OCI-LY7 (cell line): Measurements from ENCODE around the gene CRB2. TPM values are rescaled to one million over a fixed set of nuclear protein-coding genes. Genes with fewer than 3 reads are reported as not detected.

Experiments used
- BruUV-seq: library from RNA; stranded (reverse); fragments of 400-500 nt; replicated peaks from 2 replicates; lab custom pipeline; 2021; lab: Mats Ljungman, UMichigan
- CTCF ChIA-PET: fragments of 300-600 bp; sonication (Branson Sonifier 250); formaldehyde crosslinking; loops from one replicate; lab custom pipeline; 2022; ENCODE audit warnings: antibody characterized with exemption; ENCODE audit not compliant: unreplicated experiment; lab: Charles Lee
- POLR2A ChIA-PET: fragments of 300-600 bp; sonication (Branson Sonifier 250); formaldehyde crosslinking; loops from one replicate; lab custom pipeline; 2022; ENCODE audit warnings: antibody characterized with exemption; lab: Charles Lee
- DNase-seq: peaks from one replicate; pipeline ENCODE4 v3.0.0-alpha.2; 2015; ENCODE audit warnings: low spot score
- H2AFZ ChIP-seq: fragments of 200-600 bp; sonication (generic), shearing (Covaris generic); 2 replicates; pipeline ENCODE4 v1.6.1; 2014; ENCODE audit warnings: mild to moderate bottlenecking, antibody characterized with exemption, low read length, moderate library complexity
- H3K27ac ChIP-seq: fragments of 200-600 bp; sonication (generic); 2 replicates; pipeline ENCODE4 v1.5.1; 2014; ENCODE audit warnings: mixed run types, low read depth, mild to moderate bottlenecking, moderate library complexity, low read length, inconsistent platforms; ENCODE audit not compliant: poor library complexity, severe bottlenecking
- H3K36me3 ChIP-seq: fragments of 200-600 bp; sonication (generic); 2 replicates; pipeline ENCODE4 v1.6.1; 2014; ENCODE audit warnings: mild to moderate bottlenecking, antibody characterized with exemption, low read length, moderate library complexity, mixed read lengths; ENCODE audit not compliant: insufficient read depth
- H3K4me1 ChIP-seq: fragments of 200-600 bp; sonication (generic); 2 replicates; pipeline ENCODE4 v1.5.1; 2014; ENCODE audit warnings: mild to moderate bottlenecking, low read length; ENCODE audit not compliant: insufficient read depth, poor library complexity, severe bottlenecking
- H3K4me2 ChIP-seq: fragments of 200-600 bp; sonication (generic); 2 replicates; pipeline ENCODE4 v1.6.1; 2014; ENCODE audit warnings: mild to moderate bottlenecking, low read length
- H3K4me3 ChIP-seq: fragments of 200-600 bp; sonication (generic); 2 replicates; pipeline ENCODE4 v1.5.1; 2014; ENCODE audit warnings: mild to moderate bottlenecking, low read depth, low read length; ENCODE audit not compliant: poor library complexity, severe bottlenecking
- H3K79me2 ChIP-seq: fragments of 200-600 bp; sonication (generic); 2 replicates; pipeline ENCODE4 v1.6.1; 2016; ENCODE audit warnings: low read depth, mild to moderate bottlenecking, low read length, moderate library complexity, mixed read lengths; ENCODE audit not compliant: insufficient read depth
- H3K9me2 ChIP-seq: fragments of 200-600 bp; sonication (generic); 2 replicates; pipeline ENCODE4 v1.6.1; 2016; ENCODE audit warnings: mild to moderate bottlenecking, low read length, mixed read lengths; ENCODE audit not compliant: insufficient read depth
- H3K9me3 ChIP-seq: fragments of 200-600 bp; sonication (generic); 2 replicates; pipeline ENCODE4 v1.6.1; 2014; ENCODE audit warnings: mild to moderate bottlenecking, mixed run types, low read length, mixed read lengths
- H4K20me1 ChIP-seq: fragments of 200-600 bp; sonication (generic); 2 replicates; pipeline ENCODE4 v1.6.1; 2014; ENCODE audit warnings: mild to moderate bottlenecking, antibody characterized with exemption, low read length, moderate library complexity, mixed read lengths; ENCODE audit not compliant: insufficient read depth
- EZH2phosphoT487 ChIP-seq: fragments of 200-600 bp; sonication (generic); IDR thresholded peaks from 2 replicates; pipeline ENCODE4 v1.6.1; 2018; ENCODE audit warnings: low read depth, borderline replicate concordance, mild to moderate bottlenecking, mixed run types, antibody characterized with exemption, low read length, moderate library complexity, mixed read lengths
- intact Hi-C: fragments of 100-400 bp; cut with micrococcal nuclease; formaldehyde crosslinking; loops from one replicate; pipeline ENCODE4 v1.10.0; 2022; ENCODE audit not compliant: unreplicated experiment
- total RNA-seq, 2 experiments: library from RNA; depleted of rRNA in 1 of 2; stranded (reverse); fragments of >200 nt in 1 of 2; shearing (Covaris generic) in 1 of 2; gene quantifications; 2 replicates each; pipeline ENCODE4 v1.2.3, GENCODE V29; 2014 to 2022
- TF ChIP-seq, protein P1 (sequence below): fragments of 200-600 bp; sonication (generic); conservative IDR thresholded peaks from 2 replicates; pipeline ENCODE4 v1.5.1; 2014; ENCODE audit warnings: mild to moderate bottlenecking, antibody characterized with exemption, low read length, moderate library complexity, mixed read lengths

The CRB2 gene
- total RNA-seq, 2 experiments from 2014 or later = 1.6 to 3.4 TPM

DNA sequence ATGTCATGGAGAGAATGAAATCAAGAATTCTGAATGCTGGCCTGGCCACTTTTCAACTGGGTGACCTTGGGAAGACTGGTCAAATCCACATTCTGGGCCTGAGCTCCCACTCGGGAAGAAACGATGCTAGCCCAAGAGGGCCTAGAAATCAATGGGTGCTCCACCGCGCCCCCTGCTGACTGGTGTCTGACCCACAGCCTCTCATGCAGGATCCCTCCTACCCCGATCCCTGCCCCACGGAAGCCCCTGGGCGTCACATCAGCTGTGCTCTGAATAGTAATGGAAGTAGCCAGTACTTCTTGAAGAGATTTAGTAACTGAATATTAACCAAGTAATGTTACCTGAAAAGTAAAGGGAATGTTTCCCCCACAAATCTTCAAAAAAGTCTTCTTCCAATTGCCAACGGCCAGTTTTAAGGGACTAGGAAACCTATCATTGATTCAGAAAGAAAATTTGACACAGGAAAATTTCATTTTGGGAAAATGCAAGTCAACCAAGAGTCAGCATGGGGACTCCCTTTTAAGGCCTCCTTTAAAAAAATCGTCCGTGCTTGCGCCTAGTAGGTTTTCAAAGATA lies 43.9 kb downstream of the CRB2 start:
- no peaks in the 10 kb centered on the region for H3K36me3 ChIP-seq
- CTCF ChIA-PET = no interaction called here
- H3K27ac ChIP-seq = no peak overlapping the region
- no peaks in the 10 kb centered on the region for H3K9me2 ChIP-seq
- no peaks in the 10 kb centered on the region for H3K79me2 ChIP-seq
- H4K20me1 ChIP-seq = no peaks in the 10 kb centered on the region
- DNase-seq = peak; percentile 25
- POLR2A ChIA-PET = interaction anchor here (0.7 kb wide), 1 partner anchor 30 kb away, joined by 3 read pairs; no protein-coding TSS in a partner anchor
- TF ChIP-seq, protein P1, sequence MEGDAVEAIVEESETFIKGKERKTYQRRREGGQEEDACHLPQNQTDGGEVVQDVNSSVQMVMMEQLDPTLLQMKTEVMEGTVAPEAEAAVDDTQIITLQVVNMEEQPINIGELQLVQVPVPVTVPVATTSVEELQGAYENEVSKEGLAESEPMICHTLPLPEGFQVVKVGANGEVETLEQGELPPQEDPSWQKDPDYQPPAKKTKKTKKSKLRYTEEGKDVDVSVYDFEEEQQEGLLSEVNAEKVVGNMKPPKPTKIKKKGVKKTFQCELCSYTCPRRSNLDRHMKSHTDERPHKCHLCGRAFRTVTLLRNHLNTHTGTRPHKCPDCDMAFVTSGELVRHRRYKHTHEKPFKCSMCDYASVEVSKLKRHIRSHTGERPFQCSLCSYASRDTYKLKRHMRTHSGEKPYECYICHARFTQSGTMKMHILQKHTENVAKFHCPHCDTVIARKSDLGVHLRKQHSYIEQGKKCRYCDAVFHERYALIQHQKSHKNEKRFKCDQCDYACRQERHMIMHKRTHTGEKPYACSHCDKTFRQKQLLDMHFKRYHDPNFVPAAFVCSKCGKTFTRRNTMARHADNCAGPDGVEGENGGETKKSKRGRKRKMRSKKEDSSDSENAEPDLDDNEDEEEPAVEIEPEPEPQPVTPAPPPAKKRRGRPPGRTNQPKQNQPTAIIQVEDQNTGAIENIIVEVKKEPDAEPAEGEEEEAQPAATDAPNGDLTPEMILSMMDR = peak; percentile 86
- no peak for TF ChIP-seq EZH2phosphoT487
- no peaks in the 10 kb centered on the region for H3K4me1 ChIP-seq
- H3K4me3 ChIP-seq = no peak overlapping the region
- H3K9me3 ChIP-seq = no peaks in the 10 kb centered on the region
- no peak overlapping the region for H2AFZ ChIP-seq
- H3K4me2 ChIP-seq = no peak overlapping the region
- intact Hi-C loops = loop anchor here (5.0 kb wide), 2 partner anchors 142 to 642 kb away; no protein-coding TSS in a partner anchor
- BruUV-seq = no TSS peak

DNA sequence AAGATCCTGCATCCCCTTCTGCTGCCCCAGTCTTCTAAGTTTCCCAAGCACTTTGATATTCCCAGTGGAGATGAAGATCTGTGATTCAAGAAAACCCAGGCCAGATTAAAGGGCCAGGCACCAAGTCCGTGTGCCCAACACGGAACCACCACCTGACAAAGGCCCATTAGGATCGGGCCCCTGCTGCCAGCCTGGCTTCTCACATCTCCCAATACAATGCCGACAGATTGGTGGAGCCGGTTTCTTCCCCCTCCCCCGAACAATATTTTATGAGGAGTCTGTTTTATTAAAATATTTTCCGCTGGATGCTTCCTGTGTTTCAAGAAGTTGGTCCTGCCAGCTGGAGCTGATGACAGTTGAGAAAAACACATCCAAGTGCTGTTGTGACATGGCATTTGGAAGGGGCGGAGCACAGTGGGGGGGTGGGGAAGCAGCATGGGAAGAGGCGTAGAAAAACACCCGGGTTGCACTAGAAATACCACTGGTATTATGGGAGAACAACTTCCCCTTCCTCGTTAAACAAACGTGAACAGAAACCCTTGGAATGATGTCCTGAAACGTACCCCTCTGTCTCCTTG lies 45.0 kb downstream of the CRB2 start:
- H3K9me3 ChIP-seq = no peaks in the 10 kb centered on the region
- no peaks in the 10 kb centered on the region for H4K20me1 ChIP-seq
- TF ChIP-seq, protein P1 = no peak
- TF ChIP-seq EZH2phosphoT487 = no peak
- no peaks in the 10 kb centered on the region for H3K9me2 ChIP-seq
- no peaks in the 10 kb centered on the region for H3K79me2 ChIP-seq
- intact Hi-C loops = loop anchor here (5.0 kb wide), 2 partner anchors 141 to 641 kb away; no protein-coding TSS in a partner anchor
- CTCF ChIA-PET = interaction anchor here (0.5 kb wide), 1 partner anchor 639 kb away, joined by 4 read pairs; no protein-coding TSS in a partner anchor
- no peaks in the 10 kb centered on the region for H3K36me3 ChIP-seq
- BruUV-seq = no TSS peak
- no peak overlapping the region for H3K4me3 ChIP-seq
- no peak overlapping the region for H2AFZ ChIP-seq
- POLR2A ChIA-PET = no interaction called here
- H3K4me1 ChIP-seq = no peaks in the 10 kb centered on the region
- no peak overlapping the region for H3K27ac ChIP-seq
- no peak overlapping the region for H3K4me2 ChIP-seq
- no peak for DNase-seq
